Neural cell (in vitro differentiated cells): ENCODE measurements around the gene CTNNA1. TPM values are rescaled to one million over a fixed set of nuclear protein-coding genes. Genes with fewer than 3 reads are reported as not detected.

ENCODE experiments used
- H2AFZ ChIP-seq: fragments of 200-600, 300-800 bp; sonication (generic), shearing (Covaris generic); 2 replicates; pipeline ENCODE4 v1.6.0; 2014; ENCODE audit warnings: low read depth, mild to moderate bottlenecking, antibody characterized with exemption, low read length, moderate library complexity
- H3F3A ChIP-seq: fragments of 200-600 bp; shearing (Covaris generic); 2 replicates; pipeline ENCODE4 v1.6.1; 2016; ENCODE audit warnings: mild to moderate bottlenecking, moderate library complexity, mixed read lengths, antibody characterized with exemption, low read length; ENCODE audit not compliant: insufficient read depth, poor library complexity, severe bottlenecking
- H3K27ac ChIP-seq: fragments of 200-600, 300-800 bp; sonication (generic), shearing (Covaris generic); 2 replicates; pipeline ENCODE4 v1.5.1; 2014; ENCODE audit warnings: mild to moderate bottlenecking, low read length, moderate library complexity
- H3K27me3 ChIP-seq: fragments of 300-800, 200-600 bp; sonication (generic), shearing (Covaris generic); 2 replicates; pipeline ENCODE4 v1.6.0; 2014; ENCODE audit warnings: mild to moderate bottlenecking, low read depth, low read length, moderate library complexity; ENCODE audit not compliant: insufficient read depth
- H3K36me3 ChIP-seq: fragments of 300-800, 200-600 bp; sonication (generic), shearing (Covaris generic); 2 replicates; pipeline ENCODE4 v1.5.1; 2014; ENCODE audit warnings: mild to moderate bottlenecking, antibody characterized with exemption, low read length, moderate library complexity; ENCODE audit not compliant: insufficient read depth
- H3K4me2 ChIP-seq: fragments of 300-800, 200-600 bp; sonication (generic), shearing (Covaris generic); 2 replicates; pipeline ENCODE4 v1.6.0; 2014; ENCODE audit warnings: mild to moderate bottlenecking, low read length
- H3K4me3 ChIP-seq: fragments of 300-800, 200-600 bp; sonication (generic), shearing (Covaris generic); 2 replicates; pipeline ENCODE4 v1.5.1; 2014; ENCODE audit warnings: mild to moderate bottlenecking, low read length, moderate library complexity
- H3K79me2 ChIP-seq: fragments of 200-600 bp; shearing (Covaris generic); replicated peaks from 2 replicates; pipeline ENCODE4 v1.6.0; 2014; ENCODE audit warnings: mild to moderate bottlenecking, low read length, moderate library complexity; ENCODE audit not compliant: insufficient read depth
- H3K9ac ChIP-seq: fragments of 300-800, 200-600 bp; sonication (generic), shearing (Covaris generic); 2 replicates; pipeline ENCODE4 v1.6.1; 2016; ENCODE audit warnings: mild to moderate bottlenecking, low read length, mixed read lengths
- H3K9me2 ChIP-seq: fragments of 200-600 bp; shearing (Covaris generic); 2 replicates; pipeline ENCODE4 v1.6.1; 2016; ENCODE audit warnings: mild to moderate bottlenecking, low read length, mixed read lengths; ENCODE audit not compliant: insufficient read depth
- H3K9me3 ChIP-seq: fragments of 200-600, 300-800 bp; sonication (generic), shearing (Covaris generic); 2 replicates; pipeline ENCODE4 v1.6.1; 2016; ENCODE audit warnings: mild to moderate bottlenecking, mixed run types, low read length, moderate library complexity, mixed read lengths
- H4K20me1 ChIP-seq: fragments of 200-600 bp; shearing (Covaris generic); 2 replicates; pipeline ENCODE4 v1.6.1; 2016; ENCODE audit warnings: mild to moderate bottlenecking, mixed run types; ENCODE audit not compliant: insufficient read depth
- EP300 ChIP-seq: fragments of 450-650 bp; conservative IDR thresholded peaks from 2 replicates; pipeline ENCODE4 v1.6.1; 2014; ENCODE audit warnings: antibody characterized with exemption, mild to moderate bottlenecking, moderate library complexity; ENCODE audit not compliant: poor library complexity, severe bottlenecking
- EZH2 ChIP-seq: fragments of 200-600, 300-800 bp; shearing (Covaris generic), sonication (generic); IDR thresholded peaks from 2 replicates; pipeline ENCODE4 v1.6.1; 2014; ENCODE audit warnings: antibody characterized with exemption, low read length, borderline replicate concordance, mild to moderate bottlenecking; ENCODE audit not compliant: insufficient read depth, poor library complexity, severe bottlenecking
- MXI1 ChIP-seq: fragments of 450-650 bp; conservative IDR thresholded peaks from 2 replicates; pipeline ENCODE4 v1.6.1; 2014; ENCODE audit warnings: antibody characterized with exemption, mild to moderate bottlenecking; ENCODE audit not compliant: poor library complexity, severe bottlenecking
- POLR2AphosphoS5 ChIP-seq: IDR thresholded peaks from 2 replicates; pipeline ENCODE4 v1.6.1; 2012
- RAD21 ChIP-seq: fragments of 450-650 bp; conservative IDR thresholded peaks from 2 replicates; pipeline ENCODE4 v1.6.1; 2014; ENCODE audit warnings: antibody characterized with exemption, mild to moderate bottlenecking, moderate library complexity
- SMC3 ChIP-seq: fragments of 450-650 bp; conservative IDR thresholded peaks from 2 replicates; pipeline ENCODE4 v1.6.1; 2014; ENCODE audit warnings: antibody characterized with exemption, mild to moderate bottlenecking, moderate library complexity; ENCODE audit not compliant: poor library complexity
- TAF1 ChIP-seq: IDR thresholded peaks from 2 replicates; pipeline ENCODE4 v1.6.1; 2012; ENCODE audit warnings: low read depth
- polyA plus RNA-seq: library from polyadenylated mRNA; depleted of rRNA; stranded (reverse); fragments of >200 nt; gene quantifications from 2 replicates; pipeline ENCODE4 v1.2.3, GENCODE V29; 2014
- TF ChIP-seq, protein P1 (sequence below): IDR thresholded peaks from 2 replicates; pipeline ENCODE4 v1.6.1; 2012; ENCODE audit warnings: borderline replicate concordance
- TF ChIP-seq, protein P2 (sequence below): fragments of 450-650 bp; IDR thresholded peaks from 2 replicates; pipeline ENCODE4 v1.5.1; 2014; ENCODE audit warnings: antibody characterized with exemption, mild to moderate bottlenecking, moderate library complexity; ENCODE audit not compliant: poor library complexity, severe bottlenecking

Gene CTNNA1
- polyA plus RNA-seq, 1 donor from 2014 or later, result 87.9 TPM

DNA sequence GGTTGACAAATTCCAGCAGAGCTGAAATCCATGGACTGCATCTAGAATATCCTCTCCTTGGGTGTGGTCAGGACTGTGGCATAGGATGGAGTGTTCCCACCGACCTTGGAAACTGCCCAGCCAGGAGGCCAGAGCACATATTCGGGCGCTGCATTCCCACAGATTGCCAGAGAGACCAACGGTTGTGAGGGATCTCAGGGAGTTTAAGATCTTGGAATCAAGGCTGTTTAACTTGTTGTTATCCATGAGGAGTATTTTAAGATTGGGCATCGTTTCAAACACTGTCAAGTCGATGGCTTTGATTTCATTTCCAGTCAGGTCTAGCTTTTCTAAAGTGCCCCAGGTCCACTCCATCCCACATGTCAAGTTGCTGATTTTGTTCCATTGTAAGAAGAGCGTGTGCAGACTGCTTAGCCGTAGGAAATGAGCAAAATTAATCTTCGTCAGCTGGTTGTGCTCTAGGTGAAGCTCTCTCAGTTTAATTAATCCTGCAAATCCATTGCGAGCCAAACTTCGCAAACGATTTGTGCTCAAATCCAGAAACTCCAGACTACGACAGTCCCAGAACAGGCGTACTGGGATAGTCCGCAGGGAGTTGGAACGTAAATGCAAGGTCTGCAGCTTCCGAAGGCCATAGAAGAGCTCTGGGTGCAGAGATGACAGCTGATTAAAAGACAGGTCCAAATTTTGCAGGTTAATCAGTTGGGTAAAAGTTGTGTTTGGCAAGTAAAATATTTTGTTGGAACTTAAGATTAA, 120.4 kb downstream of the CTNNA1 start:
- Histone ChIP-seq H3K4me3 (peak overlapping the region; percentile 66), H3K27me3 (no peaks in the 10 kb centered on the region), H3K9ac (no peak overlapping the region), H3K9me3 (no peaks in the 10 kb centered on the region), H4K20me1 (no peaks in the 10 kb centered on the region), H3K9me2 (no peaks in the 10 kb centered on the region), H3K4me2 (peak overlapping the region; percentile 90), H3K79me2 (peaks cover 45% of the 10 kb centered on the region), H3K27ac (peak overlapping the region; percentile 91), H3K36me3 (no peaks in the 10 kb centered on the region), H3F3A (no peaks in the 10 kb centered on the region), H2AFZ (no peak overlapping the region)
- TF ChIP-seq SMC3 (no peak), EZH2 (no peak), RAD21 (no peak), POLR2AphosphoS5 (no peak), MXI1 (no peak)
- TF ChIP-seq, protein P1, sequence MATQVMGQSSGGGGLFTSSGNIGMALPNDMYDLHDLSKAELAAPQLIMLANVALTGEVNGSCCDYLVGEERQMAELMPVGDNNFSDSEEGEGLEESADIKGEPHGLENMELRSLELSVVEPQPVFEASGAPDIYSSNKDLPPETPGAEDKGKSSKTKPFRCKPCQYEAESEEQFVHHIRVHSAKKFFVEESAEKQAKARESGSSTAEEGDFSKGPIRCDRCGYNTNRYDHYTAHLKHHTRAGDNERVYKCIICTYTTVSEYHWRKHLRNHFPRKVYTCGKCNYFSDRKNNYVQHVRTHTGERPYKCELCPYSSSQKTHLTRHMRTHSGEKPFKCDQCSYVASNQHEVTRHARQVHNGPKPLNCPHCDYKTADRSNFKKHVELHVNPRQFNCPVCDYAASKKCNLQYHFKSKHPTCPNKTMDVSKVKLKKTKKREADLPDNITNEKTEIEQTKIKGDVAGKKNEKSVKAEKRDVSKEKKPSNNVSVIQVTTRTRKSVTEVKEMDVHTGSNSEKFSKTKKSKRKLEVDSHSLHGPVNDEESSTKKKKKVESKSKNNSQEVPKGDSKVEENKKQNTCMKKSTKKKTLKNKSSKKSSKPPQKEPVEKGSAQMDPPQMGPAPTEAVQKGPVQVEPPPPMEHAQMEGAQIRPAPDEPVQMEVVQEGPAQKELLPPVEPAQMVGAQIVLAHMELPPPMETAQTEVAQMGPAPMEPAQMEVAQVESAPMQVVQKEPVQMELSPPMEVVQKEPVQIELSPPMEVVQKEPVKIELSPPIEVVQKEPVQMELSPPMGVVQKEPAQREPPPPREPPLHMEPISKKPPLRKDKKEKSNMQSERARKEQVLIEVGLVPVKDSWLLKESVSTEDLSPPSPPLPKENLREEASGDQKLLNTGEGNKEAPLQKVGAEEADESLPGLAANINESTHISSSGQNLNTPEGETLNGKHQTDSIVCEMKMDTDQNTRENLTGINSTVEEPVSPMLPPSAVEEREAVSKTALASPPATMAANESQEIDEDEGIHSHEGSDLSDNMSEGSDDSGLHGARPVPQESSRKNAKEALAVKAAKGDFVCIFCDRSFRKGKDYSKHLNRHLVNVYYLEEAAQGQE, result no peak

DNA sequence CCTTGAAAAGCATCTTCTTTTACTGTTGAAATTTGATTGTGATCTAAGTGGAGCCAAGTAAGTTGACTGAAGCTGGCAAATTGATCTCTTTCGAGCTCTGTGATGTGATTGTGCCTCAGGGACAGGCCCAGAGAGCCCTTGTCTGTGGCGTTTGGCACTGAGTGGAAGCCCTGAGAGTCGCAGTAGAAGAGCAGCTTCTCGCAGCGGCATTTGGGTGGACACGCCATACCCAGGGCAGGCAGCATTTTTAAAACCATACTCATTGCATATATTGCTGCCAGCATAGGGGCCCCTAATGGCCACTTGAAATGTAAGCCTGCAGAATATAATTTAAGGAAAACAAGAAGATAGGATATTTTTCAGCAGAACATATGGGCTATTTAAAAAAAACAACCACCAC, 121.0 kb downstream of the CTNNA1 start:
- Histone ChIP-seq H3K9me3 (no peaks in the 10 kb centered on the region), H3K9ac (peak overlapping the region; percentile 71), H3K27ac (peak overlapping the region; percentile 91), H4K20me1 (no peaks in the 10 kb centered on the region), H3K4me3 (peak overlapping the region; percentile 66), H3K27me3 (no peaks in the 10 kb centered on the region), H3K9me2 (no peaks in the 10 kb centered on the region), H2AFZ (no peak overlapping the region), H3K36me3 (no peaks in the 10 kb centered on the region), H3K4me2 (peak overlapping the region; percentile 90), H3F3A (no peaks in the 10 kb centered on the region), H3K79me2 (peaks cover 40% of the 10 kb centered on the region)
- no peak for TF ChIP-seq SMC3
- TF ChIP-seq, protein P1, result no peak
- TF ChIP-seq EP300, result no peak
- TF ChIP-seq, protein P2, sequence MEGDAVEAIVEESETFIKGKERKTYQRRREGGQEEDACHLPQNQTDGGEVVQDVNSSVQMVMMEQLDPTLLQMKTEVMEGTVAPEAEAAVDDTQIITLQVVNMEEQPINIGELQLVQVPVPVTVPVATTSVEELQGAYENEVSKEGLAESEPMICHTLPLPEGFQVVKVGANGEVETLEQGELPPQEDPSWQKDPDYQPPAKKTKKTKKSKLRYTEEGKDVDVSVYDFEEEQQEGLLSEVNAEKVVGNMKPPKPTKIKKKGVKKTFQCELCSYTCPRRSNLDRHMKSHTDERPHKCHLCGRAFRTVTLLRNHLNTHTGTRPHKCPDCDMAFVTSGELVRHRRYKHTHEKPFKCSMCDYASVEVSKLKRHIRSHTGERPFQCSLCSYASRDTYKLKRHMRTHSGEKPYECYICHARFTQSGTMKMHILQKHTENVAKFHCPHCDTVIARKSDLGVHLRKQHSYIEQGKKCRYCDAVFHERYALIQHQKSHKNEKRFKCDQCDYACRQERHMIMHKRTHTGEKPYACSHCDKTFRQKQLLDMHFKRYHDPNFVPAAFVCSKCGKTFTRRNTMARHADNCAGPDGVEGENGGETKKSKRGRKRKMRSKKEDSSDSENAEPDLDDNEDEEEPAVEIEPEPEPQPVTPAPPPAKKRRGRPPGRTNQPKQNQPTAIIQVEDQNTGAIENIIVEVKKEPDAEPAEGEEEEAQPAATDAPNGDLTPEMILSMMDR, result no peak
- no peak for TF ChIP-seq POLR2AphosphoS5
- TF ChIP-seq MXI1, result no peak
- no peak for TF ChIP-seq RAD21
- no peak for TF ChIP-seq EZH2
- no peak for TF ChIP-seq TAF1
